Right atrium auricular region (tissue), 2 donors: ENCODE data around the gene MAGEB16. TPM values are rescaled to one million over a fixed set of nuclear protein-coding genes. Genes with fewer than 3 reads are reported as not detected.

Experiments
- DNase-seq: peaks from one replicate; pipeline ENCODE4 v3.0.0-alpha.2; 2019; ENCODE audit warnings: low spot score
- H3K27ac ChIP-seq, 2 donors: fragments of 200-600 bp; sonication (generic); 1 replicate in 1 of 2; 2 replicates in 1 of 2; pipeline ENCODE4 v1.5.1; 2016 to 2019
- H3K27me3 ChIP-seq, 2 donors: fragments of 200-600 bp; sonication (generic); one replicate each; pipeline versions ENCODE4 v1.5.1 to v1.6.0; 2017 to 2019
- H3K36me3 ChIP-seq: fragments of 200-600 bp; sonication (generic); one replicate; pipeline ENCODE4 v1.5.1; 2016
- H3K4me1 ChIP-seq, 2 donors: fragments of 200-600 bp; sonication (generic); one replicate each; pipeline versions ENCODE4 v1.5.1 to v1.6.0; 2017 to 2019
- H3K4me3 ChIP-seq, 2 donors: fragments of 200-600 bp; sonication (generic); 1 replicate in 1 of 2; 2 replicates in 1 of 2; pipeline ENCODE4 v1.5.1; 2017 to 2019; ENCODE audit warnings: mild to moderate bottlenecking in 1 of 2, moderate library complexity in 1 of 2
- H3K9me3 ChIP-seq, 2 donors: fragments of 200-600 bp; sonication (generic); one replicate each; pipeline ENCODE4 v1.5.1; 2019
- CTCF ChIP-seq, 2 donors: fragments of 200-600 bp; sonication (generic); IDR thresholded peaks; one replicate each; pipeline ENCODE4 v1.5.1; 2019; ENCODE audit warnings: antibody characterized with exemption in 2 of 2
- total RNA-seq, 2 donors: library from RNA; depleted of rRNA; stranded (reverse); fragments of >200 nt; gene quantifications; one replicate each; pipeline ENCODE4 v1.1.0, GENCODE V29; 2016

MAGEB16 gene
- total RNA-seq, 2 donors from 2014 or later: not detected

GRCh38 chrX:35809781-35810180 is 11.6 kb downstream of the MAGEB16 start:
- H3K4me1 ChIP-seq: no peaks in the 10 kb centered on the region
- no peak for DNase-seq
- no peaks in the 10 kb centered on the region for H3K27me3 ChIP-seq
- H3K36me3 ChIP-seq: no peaks in the 10 kb centered on the region
- no peak for TF ChIP-seq CTCF (IDR thresholded peaks at IDR 0.05)
- no peak overlapping the region for H3K27ac ChIP-seq
- H3K9me3 ChIP-seq: no peaks in the 10 kb centered on the region
- H3K4me3 ChIP-seq: no peak overlapping the region

- no peak overlapping the region for H3K27ac ChIP-seq
- no peaks in the 10 kb centered on the region for H3K9me3 ChIP-seq
- no peaks in the 10 kb centered on the region for H3K27me3 ChIP-seq
- no peak overlapping the region for H3K4me3 ChIP-seq
- H3K36me3 ChIP-seq: no peaks in the 10 kb centered on the region
- no peak for DNase-seq
- no peaks in the 10 kb centered on the region for H3K4me1 ChIP-seq
- no peak for TF ChIP-seq CTCF (IDR thresholded peaks at IDR 0.05)
These were observed 21.1 kb downstream of the MAGEB16 start for GRCh38 chrX:35819241-35819640.

- Histone ChIP-seq H3K9me3 (no peaks in the 10 kb centered on the region), H3K4me3 (no peak overlapping the region), H3K36me3 (no peaks in the 10 kb centered on the region), H3K27ac (no peak overlapping the region), H3K27me3 (no peaks in the 10 kb centered on the region), H3K4me1 (no peaks in the 10 kb centered on the region)
- DNase-seq: no peak
- no peak for TF ChIP-seq CTCF (IDR thresholded peaks at IDR 0.05)
These were observed 28.4 kb downstream of the MAGEB16 start for GRCh38 chrX:35826503-35826902.

GRCh38 chrX:35829501-35829900 is 31.4 kb downstream of the MAGEB16 start:
- TF ChIP-seq CTCF (IDR thresholded peaks at IDR 0.05): no peak

GRCh38 chrX:35841872-35842271 is 43.7 kb downstream of the MAGEB16 start:
- H3K27me3 ChIP-seq: no peaks in the 10 kb centered on the region
- DNase-seq: no peak
- no peaks in the 10 kb centered on the region for H3K36me3 ChIP-seq
- H3K4me1 ChIP-seq: no peaks in the 10 kb centered on the region
- H3K27ac ChIP-seq: no peak overlapping the region
- H3K9me3 ChIP-seq: no peaks in the 10 kb centered on the region
- TF ChIP-seq CTCF (IDR thresholded peaks at IDR 0.05): no peak
- H3K4me3 ChIP-seq: no peak overlapping the region

More at GRCh38 chrX:35829501-35829900, 31.4 kb downstream of the MAGEB16 start:
- Histone ChIP-seq H3K27me3 (no peaks in the 10 kb centered on the region), H3K9me3 (no peaks in the 10 kb centered on the region), H3K27ac (no peak overlapping the region), H3K36me3 (no peaks in the 10 kb centered on the region), H3K4me3 (no peak overlapping the region), H3K4me1 (no peaks in the 10 kb centered on the region)
- no peak for DNase-seq

- no peak for TF ChIP-seq CTCF (IDR thresholded peaks at IDR 0.05)
- Histone ChIP-seq H3K4me1 (no peaks in the 10 kb centered on the region), H3K36me3 (no peaks in the 10 kb centered on the region), H3K9me3 (no peaks in the 10 kb centered on the region), H3K4me3 (no peak overlapping the region), H3K27ac (no peak overlapping the region), H3K27me3 (no peaks in the 10 kb centered on the region)
- no peak for DNase-seq
These were observed 44.5 kb downstream of the MAGEB16 start for GRCh38 chrX:35842674-35843073.
